ENCODE results near the gene LGALS12.

DNA sequence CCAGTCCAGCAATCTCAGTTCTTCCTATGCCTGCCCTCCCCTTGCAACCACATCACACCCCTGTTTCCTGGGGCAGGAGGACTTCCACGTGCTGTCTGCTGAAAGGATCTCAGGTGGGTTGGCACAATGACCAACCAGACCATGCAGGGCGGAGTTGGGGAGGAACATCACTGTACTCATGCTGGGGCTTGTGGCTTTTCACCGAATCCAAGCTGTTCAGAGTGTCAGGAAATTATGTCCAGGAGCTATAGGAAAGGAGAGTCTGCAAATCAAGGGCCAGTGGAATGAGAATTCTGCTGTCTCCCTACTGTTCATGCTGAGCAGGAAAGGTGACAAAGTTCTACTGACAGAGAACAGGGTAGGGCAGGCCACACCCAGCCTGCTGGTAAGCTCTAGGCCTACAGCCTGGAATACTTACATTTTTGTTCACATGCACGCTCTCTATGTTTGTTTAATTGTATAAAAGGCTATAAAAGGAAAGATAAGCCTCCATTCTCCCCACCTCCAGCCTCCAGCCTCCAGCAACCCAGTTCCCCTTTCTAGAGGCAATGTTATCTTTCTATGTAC lies 59.0 kb downstream of the LGALS12 start:
- TF ChIP-seq POLR2A (IDR thresholded peaks at IDR 0.05; ENCODE audit: low read length) (no peak), HDAC2 (IDR thresholded peaks at IDR 0.05) (no peak), CBX8 (IDR thresholded peaks at IDR 0.05) (no peak), CEBPB (IDR thresholded peaks at IDR 0.05) (no peak), SREBF2 (IDR thresholded peaks at IDR 0.05) (no peak), MAFK (IDR thresholded peaks at IDR 0.05; ENCODE audit: partially characterized antibody) (no peak), MAZ (IDR thresholded peaks at IDR 0.05; ENCODE audit: borderline replicate concordance, low read depth, low read length) (no peak), CHD2 (IDR thresholded peaks at IDR 0.05; ENCODE audit: low read length, partially characterized antibody) (no peak), ZSCAN20 (CRISPR knock-in tag; IDR thresholded peaks at IDR 0.05) (no peak), RCOR1 (IDR thresholded peaks at IDR 0.05; ENCODE audit: low read depth, low read length) (no peak)
- TF ChIP-seq, protein P1, sequence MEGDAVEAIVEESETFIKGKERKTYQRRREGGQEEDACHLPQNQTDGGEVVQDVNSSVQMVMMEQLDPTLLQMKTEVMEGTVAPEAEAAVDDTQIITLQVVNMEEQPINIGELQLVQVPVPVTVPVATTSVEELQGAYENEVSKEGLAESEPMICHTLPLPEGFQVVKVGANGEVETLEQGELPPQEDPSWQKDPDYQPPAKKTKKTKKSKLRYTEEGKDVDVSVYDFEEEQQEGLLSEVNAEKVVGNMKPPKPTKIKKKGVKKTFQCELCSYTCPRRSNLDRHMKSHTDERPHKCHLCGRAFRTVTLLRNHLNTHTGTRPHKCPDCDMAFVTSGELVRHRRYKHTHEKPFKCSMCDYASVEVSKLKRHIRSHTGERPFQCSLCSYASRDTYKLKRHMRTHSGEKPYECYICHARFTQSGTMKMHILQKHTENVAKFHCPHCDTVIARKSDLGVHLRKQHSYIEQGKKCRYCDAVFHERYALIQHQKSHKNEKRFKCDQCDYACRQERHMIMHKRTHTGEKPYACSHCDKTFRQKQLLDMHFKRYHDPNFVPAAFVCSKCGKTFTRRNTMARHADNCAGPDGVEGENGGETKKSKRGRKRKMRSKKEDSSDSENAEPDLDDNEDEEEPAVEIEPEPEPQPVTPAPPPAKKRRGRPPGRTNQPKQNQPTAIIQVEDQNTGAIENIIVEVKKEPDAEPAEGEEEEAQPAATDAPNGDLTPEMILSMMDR (IDR thresholded peaks at IDR 0.05): no peak
- TF ChIP-seq, protein P2, sequence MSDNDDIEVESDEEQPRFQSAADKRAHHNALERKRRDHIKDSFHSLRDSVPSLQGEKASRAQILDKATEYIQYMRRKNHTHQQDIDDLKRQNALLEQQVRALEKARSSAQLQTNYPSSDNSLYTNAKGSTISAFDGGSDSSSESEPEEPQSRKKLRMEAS (IDR thresholded peaks at IDR 0.05): no peak; the same call in 1 of the 2 replicates
- TF ChIP-seq, protein P3, sequence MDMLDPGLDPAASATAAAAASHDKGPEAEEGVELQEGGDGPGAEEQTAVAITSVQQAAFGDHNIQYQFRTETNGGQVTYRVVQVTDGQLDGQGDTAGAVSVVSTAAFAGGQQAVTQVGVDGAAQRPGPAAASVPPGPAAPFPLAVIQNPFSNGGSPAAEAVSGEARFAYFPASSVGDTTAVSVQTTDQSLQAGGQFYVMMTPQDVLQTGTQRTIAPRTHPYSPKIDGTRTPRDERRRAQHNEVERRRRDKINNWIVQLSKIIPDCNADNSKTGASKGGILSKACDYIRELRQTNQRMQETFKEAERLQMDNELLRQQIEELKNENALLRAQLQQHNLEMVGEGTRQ (IDR thresholded peaks at IDR 0.05): no peak
- TF ChIP-seq, protein P4, sequence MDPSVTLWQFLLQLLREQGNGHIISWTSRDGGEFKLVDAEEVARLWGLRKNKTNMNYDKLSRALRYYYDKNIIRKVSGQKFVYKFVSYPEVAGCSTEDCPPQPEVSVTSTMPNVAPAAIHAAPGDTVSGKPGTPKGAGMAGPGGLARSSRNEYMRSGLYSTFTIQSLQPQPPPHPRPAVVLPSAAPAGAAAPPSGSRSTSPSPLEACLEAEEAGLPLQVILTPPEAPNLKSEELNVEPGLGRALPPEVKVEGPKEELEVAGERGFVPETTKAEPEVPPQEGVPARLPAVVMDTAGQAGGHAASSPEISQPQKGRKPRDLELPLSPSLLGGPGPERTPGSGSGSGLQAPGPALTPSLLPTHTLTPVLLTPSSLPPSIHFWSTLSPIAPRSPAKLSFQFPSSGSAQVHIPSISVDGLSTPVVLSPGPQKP (IDR thresholded peaks at IDR 0.05; ENCODE audit: low read depth, low read length): no peak
